GM21825 (cell line): Measurements from ENCODE around the gene FSTL4.

Experiments used
- ATAC-seq: cut with Tn5 transposase; IDR thresholded peaks from one replicate; pipeline ENCODE4 v1.9.1; 2021; ENCODE audit warnings: mild to moderate bottlenecking, moderate library complexity; ENCODE audit not compliant: unreplicated experiment

The FSTL4 gene

GRCh38 chr5:133520991-133521706 is 91.2 kb downstream of the FSTL4 start:
- no peak for ATAC-seq

GRCh38 chr5:133520062-133520461 is 92.3 kb downstream of the FSTL4 start:
- ATAC-seq, result no peak

- ATAC-seq, result no peak
These were observed 93.2 kb downstream of the FSTL4 start for GRCh38 chr5:133519191-133519590.

DNA sequence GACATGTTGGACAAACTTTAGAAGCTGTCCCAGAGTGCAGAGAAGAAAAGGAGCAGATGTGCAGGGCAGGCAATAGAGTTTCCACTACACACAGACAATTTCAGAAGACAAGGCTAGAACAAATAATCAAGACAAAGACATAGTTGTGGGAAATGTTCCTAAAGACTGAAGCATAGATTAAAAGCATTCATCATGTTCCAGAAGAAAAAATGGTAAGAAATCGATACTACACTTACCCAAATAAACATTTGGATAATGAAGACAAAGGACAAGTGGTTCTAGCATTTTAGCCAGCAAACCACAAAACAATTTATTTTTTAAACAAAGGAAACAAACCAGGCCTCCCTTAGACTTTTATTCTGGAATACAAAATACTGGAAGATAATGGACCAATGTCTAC is 97.9 kb downstream of the FSTL4 start:
- no peak for ATAC-seq

GRCh38 chr5:133512896-133513295 is 99.4 kb downstream of the FSTL4 start:
- no peak for ATAC-seq

DNA sequence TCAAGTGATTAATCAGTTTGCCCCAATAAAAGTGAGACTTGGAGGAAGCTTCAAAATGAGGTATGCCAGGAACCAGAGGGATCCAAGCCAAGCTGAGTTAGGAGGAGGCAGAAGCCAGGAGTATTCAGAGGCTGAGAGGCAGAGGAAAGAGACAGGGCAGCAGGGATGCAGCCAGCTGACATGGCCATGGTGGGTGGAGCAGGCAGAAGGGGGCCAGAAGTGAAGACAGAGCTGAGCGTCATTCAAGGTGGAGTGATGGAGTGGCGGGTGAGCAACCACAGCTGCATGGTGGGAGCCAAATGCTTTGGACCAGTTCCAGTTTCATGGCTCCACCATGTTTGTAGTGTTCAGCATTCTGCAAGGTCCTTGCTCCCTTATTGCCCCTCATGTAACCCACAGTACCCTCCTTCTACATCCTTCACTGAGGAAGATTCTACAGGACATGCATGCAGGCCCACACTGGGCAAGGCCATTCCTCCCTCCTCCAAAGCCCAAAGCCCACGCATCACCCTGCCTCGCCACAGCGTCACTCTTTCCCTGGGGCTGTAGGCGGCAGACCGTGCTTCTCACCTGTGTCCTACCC is 100.6 kb downstream of the FSTL4 start:
- ATAC-seq, result no peak

DNA sequence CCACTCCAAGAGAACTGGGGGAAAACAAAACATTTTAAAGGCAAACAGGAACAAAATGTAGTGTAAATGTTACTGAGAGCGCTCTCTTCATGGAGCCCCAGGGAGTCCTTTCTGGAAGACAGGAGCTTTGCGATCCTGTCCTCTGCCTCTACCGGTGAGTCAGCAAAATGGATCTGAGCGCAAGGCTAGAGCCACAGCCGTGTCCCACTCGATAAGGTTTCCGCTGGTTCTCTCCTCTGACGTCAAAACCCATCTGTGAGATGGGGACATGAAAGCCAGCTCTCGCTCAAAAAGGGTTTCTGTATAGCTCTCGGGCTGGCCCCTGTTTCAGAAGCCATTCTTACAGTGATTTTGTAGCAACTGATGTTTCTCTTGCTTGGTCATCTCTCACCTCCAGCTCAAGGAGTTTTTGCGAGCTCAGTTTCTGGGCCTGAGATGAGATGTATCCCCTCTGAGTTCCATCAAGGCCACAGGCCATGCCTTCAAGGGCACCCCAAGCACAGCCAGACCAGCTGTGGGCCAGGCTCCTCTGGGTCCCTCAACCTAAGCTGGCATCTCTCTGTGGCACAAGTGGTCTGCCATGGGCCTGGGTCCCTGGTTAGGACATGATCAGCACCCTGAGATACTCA is 101.6 kb downstream of the FSTL4 start:
- no peak for ATAC-seq

DNA sequence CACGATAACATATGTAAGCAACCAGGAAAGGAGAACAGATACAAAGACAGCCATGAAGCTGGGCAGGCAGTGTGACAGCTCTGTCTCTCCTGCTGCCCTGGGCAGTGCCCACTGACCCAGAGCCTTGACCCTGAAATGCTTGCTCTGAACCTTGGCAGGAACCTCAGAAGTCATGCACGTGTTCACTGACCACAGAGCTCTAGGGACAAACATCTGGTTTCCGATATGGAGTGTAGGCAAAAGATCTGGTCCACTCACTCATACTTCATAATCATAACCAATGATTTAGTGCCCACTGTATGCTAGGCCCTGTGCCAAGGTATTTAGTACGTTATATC is 102.6 kb downstream of the FSTL4 start:
- ATAC-seq, result no peak

GRCh38 chr5:133508845-133509741 is 103.2 kb downstream of the FSTL4 start:
- ATAC-seq, result no peak

DNA sequence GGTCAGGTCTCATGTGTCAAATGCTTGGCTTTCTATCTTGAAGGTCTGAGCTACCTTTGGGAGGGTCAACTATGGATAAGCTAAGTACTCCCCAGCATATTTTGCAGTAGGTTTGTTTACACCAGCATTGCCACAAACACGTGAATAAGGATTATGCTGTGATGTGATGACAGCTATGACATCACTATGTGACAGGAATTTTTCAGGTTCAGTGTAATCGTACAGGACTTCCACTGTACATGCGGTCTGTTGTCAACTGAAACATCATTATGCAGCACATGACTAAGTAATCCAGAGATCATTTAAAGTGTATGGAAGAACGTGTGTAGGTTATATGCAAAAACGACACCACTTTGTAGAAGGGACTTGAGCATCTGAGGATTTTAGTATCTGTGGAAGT is 104.0 kb downstream of the FSTL4 start:
- ATAC-seq, result no peak

DNA sequence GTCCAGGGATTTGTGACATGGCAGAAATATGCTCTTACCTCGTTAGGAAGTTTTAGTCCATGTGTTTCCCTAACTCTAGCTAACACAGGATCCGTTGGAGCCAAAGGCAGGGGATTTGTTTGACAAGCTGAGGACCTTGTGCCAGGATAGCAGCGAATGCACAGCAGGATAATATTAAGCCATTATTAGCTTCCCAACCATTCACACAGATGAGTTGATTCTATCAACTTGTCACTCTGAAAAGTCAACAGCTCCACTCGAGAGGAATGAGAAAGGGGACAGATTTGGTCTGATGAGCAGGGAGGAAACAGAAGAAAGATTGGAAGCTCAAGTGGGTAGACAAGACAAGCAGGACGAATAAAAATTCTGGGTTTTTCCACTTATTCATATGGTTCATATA is 106.2 kb downstream of the FSTL4 start:
- no peak for ATAC-seq

GRCh38 chr5:133503511-133503910 is 108.8 kb downstream of the FSTL4 start:
- no peak for ATAC-seq

DNA sequence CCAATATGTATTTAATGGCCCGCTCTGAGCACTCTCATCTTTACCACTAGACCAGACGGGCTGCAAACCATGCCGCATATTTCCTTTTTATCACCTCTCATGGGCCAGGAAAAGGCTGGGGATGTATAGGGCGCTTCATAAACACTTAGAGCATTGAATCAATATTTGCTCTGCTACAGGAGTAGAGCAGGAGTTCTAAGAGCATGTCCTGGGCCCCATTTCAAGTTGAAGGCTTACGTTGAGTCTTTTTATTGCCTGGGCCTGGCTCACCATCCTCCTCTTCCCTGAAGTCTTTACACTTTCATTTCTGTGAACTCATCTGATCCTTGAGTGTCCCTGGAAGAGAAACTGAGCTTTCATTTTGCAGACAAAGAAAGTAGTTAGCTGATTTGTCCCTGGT is 112.4 kb downstream of the FSTL4 start:
- no peak for ATAC-seq

GRCh38 chr5:133497608-133498348 is 114.6 kb downstream of the FSTL4 start:
- ATAC-seq, result no peak

DNA sequence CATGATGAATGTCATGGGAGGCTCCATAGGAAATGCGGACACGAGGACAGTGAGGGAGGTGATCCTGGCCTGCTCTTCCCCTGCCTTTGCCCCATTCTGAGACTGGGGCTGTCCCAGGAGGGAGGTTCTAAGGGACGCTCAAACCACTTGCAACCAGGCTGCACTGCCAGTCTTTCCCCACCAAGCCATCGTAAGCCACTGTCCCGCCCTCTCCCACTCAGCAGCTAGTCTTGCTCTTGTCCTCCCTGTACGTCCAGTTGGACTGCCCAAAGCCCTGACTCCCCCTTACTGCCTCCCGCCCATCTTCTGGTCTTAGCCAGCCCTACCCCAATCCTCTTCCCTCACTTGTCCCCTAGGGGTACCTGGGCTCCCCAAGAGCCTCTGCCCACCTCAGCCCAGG is 115.7 kb downstream of the FSTL4 start:
- no peak for ATAC-seq

- ATAC-seq, result no peak
These were observed 117.5 kb downstream of the FSTL4 start for GRCh38 chr5:133494923-133495246.

DNA sequence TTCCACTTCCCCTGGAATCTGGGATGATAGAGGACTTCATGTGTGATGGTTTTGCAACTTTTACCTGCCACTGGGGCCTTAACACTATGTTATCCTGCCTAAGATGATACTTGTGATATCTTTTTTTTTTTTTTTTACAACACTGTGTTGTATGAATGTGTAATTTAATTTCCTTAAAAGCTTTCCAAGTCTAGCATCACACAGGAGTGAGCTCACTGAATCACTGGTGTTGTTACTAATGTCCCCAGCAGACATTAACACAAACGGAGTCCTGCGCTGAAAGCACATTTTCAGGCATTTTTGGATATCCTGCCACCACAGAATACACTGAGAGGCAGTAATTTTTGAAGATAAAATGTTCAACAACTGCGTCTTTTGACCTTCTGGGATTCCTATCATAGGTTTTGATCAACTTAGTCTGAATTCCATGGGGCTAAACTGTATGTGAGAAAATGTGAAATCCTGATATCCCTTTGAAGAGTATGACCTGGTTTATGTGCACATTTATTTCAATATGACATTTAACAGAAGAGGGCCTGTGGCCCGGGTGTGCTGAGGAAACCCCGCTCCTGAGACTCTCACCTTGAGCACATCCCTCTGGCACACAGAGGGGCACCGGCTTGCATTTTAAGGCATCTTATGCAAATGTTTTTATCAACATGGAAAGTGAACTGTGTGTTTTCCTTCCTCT is 118.0 kb downstream of the FSTL4 start:
- no peak for ATAC-seq

- no peak for ATAC-seq
These were observed 122.7 kb downstream of the FSTL4 start for GRCh38 chr5:133489632-133490031.

DNA sequence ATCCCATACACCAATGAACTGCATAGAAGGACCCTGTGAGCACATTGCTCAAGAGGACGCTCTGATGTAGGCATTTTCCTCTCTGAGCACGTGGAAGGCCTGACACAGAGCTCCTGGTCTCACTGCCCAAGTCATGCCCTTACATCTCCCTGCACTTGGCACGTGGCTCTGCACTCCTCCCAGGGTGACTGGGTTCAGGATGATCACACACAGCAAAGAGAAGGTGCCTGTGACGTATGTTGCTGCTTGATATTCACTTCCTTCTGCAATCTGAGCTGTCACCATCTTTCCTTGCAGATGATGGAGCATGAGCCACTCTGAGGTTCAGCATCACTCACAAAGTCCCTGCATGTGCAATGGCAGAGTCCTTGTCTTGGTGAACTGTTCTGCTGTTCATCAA is 125.2 kb downstream of the FSTL4 start:
- ATAC-seq, result no peak

- no peak for ATAC-seq
These were observed 126.9 kb downstream of the FSTL4 start for GRCh38 chr5:133485468-133485867.
